Measurements from ENCODE around the gene CACNA2D3.

CACNA2D3 gene

GRCh38 chr3:54138937-54139547 is 16.7 kb downstream of the CACNA2D3 start:
- TF ChIP-seq TAF1 (IDR thresholded peaks at IDR 0.05; ENCODE audit: borderline replicate concordance, insufficient read depth, low read length) (no peak), REST (IDR thresholded peaks at IDR 0.05; ENCODE audit: insufficient read depth in 1 of 2, low read depth in 2 of 2, low read length in 2 of 2) (peak in 1 of 2 experiments; percentile 81; a peak in 2 of 4 replicates)

- TF ChIP-seq SIN3A (IDR thresholded peaks at IDR 0.05; ENCODE audit: borderline replicate concordance, insufficient read depth, low read length), result no peak
- TF ChIP-seq POLR2AphosphoS5 (IDR thresholded peaks at IDR 0.05; ENCODE audit: low read depth, low read length), result no peak
- no peak for TF ChIP-seq TAF1 (IDR thresholded peaks at IDR 0.05; ENCODE audit: borderline replicate concordance, insufficient read depth, low read length)
- no peak for TF ChIP-seq FOXP2 (optimal IDR thresholded peaks at IDR 0.05; ENCODE audit: borderline replicate concordance, extremely low read depth, extremely low read length, insufficient read depth)
- no peak for TF ChIP-seq REST (IDR thresholded peaks at IDR 0.05; ENCODE audit: insufficient read depth in 1 of 2, low read depth in 2 of 2, low read length in 2 of 2)
Observed at GRCh38 chr3:54139630-54140029, 17.3 kb downstream of the CACNA2D3 start.

GRCh38 chr3:54144284-54144683 is 21.9 kb downstream of the CACNA2D3 start:
- TF ChIP-seq FOXP2 (optimal IDR thresholded peaks at IDR 0.05; ENCODE audit: borderline replicate concordance, extremely low read depth, extremely low read length, insufficient read depth) (no peak), SIN3A (IDR thresholded peaks at IDR 0.05; ENCODE audit: borderline replicate concordance, insufficient read depth, low read length) (no peak), REST (IDR thresholded peaks at IDR 0.05; ENCODE audit: insufficient read depth in 1 of 2, low read depth in 2 of 2, low read length in 2 of 2) (no peak)

- no peak for TF ChIP-seq POLR2AphosphoS5 (IDR thresholded peaks at IDR 0.05; ENCODE audit: low read depth, low read length)
- no peak for TF ChIP-seq REST (IDR thresholded peaks at IDR 0.05; ENCODE audit: insufficient read depth in 1 of 2, low read depth in 2 of 2, low read length in 2 of 2)
- no peak for TF ChIP-seq SIN3A (IDR thresholded peaks at IDR 0.05; ENCODE audit: borderline replicate concordance, insufficient read depth, low read length)
- no peak for TF ChIP-seq FOXP2 (optimal IDR thresholded peaks at IDR 0.05; ENCODE audit: borderline replicate concordance, extremely low read depth, extremely low read length, insufficient read depth)
- TF ChIP-seq TAF1 (IDR thresholded peaks at IDR 0.05; ENCODE audit: borderline replicate concordance, insufficient read depth, low read length), result no peak
Observed at GRCh38 chr3:54146506-54147239, 24.3 kb downstream of the CACNA2D3 start.
